Activated CD8-positive, alpha-beta T cell treated with anti-CD3 and anti-CD28 coated beads for 36 hours (primary cell): ENCODE measurements around the gene SRPX2. TPM values are rescaled to one million over a fixed set of nuclear protein-coding genes. Genes with fewer than 3 reads are reported as not detected.

Source experiments
- ATAC-seq: fragments of 200-7000 bp; cut with Tn5 transposase; one replicate; pipeline ENCODE4 v1.10.0; 2021; ENCODE audit warnings: mild to moderate bottlenecking, moderate library complexity
- CTCF ChIA-PET: fragments of 350-600 bp; sonication (Branson Sonifier 250); formaldehyde crosslinking; loops from one replicate; lab custom pipeline; 2021; ENCODE audit warnings: antibody characterized with exemption; lab: Charles Lee
- POLR2A ChIA-PET: fragments of 350-600 bp; sonication (Branson Sonifier 250); formaldehyde crosslinking; loops from one replicate; lab custom pipeline; 2021; ENCODE audit warnings: antibody characterized with exemption; lab: Charles Lee
- DNase-seq: peaks from one replicate; pipeline ENCODE4 v3.0.0-alpha.2; 2020
- H3K27ac Mint-ChIP-seq: one replicate; pipeline ENCODE4 v1.8.0; 2021; ENCODE audit warnings: mild to moderate bottlenecking, mixed read lengths
- H3K27me3 Mint-ChIP-seq: one replicate; pipeline ENCODE4 v1.8.0; 2021; ENCODE audit warnings: mixed read lengths
- H3K36me3 Mint-ChIP-seq: one replicate; pipeline ENCODE4 v1.8.0; 2021; ENCODE audit warnings: low read depth, mixed read lengths
- H3K4me1 Mint-ChIP-seq: one replicate; pipeline ENCODE4 v1.8.0; 2021; ENCODE audit warnings: low read depth, mixed read lengths
- H3K4me3 Mint-ChIP-seq: one replicate; pipeline ENCODE4 v1.8.0; 2021; ENCODE audit warnings: mild to moderate bottlenecking, moderate library complexity, mixed read lengths
- H3K9me3 Mint-ChIP-seq: one replicate; pipeline ENCODE4 v1.8.0; 2021; ENCODE audit warnings: mixed read lengths
- intact Hi-C: fragments of 100-400 bp; cut with micrococcal nuclease; formaldehyde crosslinking; loops from one replicate; pipeline ENCODE4 v1.10.0; 2022
- total RNA-seq, 2 experiments: library from RNA; stranded (reverse); gene quantifications; one replicate each; pipeline ENCODE4 v1.2.3, GENCODE V29; 2021
- TF ChIP-seq, protein P1 (sequence below): fragments of 200-600 bp; IDR thresholded peaks from one replicate; pipeline ENCODE4 v1.8.0; 2022; ENCODE audit warnings: antibody characterized with exemption, mild to moderate bottlenecking

SRPX2 gene
- total RNA-seq, 2 experiments from 2014 or later, result not detected

GRCh38 chrX:100704581-100705203 lies 60.7 kb downstream of the SRPX2 start:
- POLR2A ChIA-PET, result no interaction called here
- Mint-ChIP-seq H3K9me3 (no peaks in the 10 kb centered on the region), H3K27me3 (peaks cover 22% of the 10 kb centered on the region), H3K36me3 (no peaks in the 10 kb centered on the region), H3K27ac (no peak overlapping the region), H3K4me1 (no peaks in the 10 kb centered on the region), H3K4me3 (no peak overlapping the region)
- ATAC-seq, result no peak
- CTCF ChIA-PET, result no interaction called here
- DNase-seq, result no peak
- TF ChIP-seq, protein P1, sequence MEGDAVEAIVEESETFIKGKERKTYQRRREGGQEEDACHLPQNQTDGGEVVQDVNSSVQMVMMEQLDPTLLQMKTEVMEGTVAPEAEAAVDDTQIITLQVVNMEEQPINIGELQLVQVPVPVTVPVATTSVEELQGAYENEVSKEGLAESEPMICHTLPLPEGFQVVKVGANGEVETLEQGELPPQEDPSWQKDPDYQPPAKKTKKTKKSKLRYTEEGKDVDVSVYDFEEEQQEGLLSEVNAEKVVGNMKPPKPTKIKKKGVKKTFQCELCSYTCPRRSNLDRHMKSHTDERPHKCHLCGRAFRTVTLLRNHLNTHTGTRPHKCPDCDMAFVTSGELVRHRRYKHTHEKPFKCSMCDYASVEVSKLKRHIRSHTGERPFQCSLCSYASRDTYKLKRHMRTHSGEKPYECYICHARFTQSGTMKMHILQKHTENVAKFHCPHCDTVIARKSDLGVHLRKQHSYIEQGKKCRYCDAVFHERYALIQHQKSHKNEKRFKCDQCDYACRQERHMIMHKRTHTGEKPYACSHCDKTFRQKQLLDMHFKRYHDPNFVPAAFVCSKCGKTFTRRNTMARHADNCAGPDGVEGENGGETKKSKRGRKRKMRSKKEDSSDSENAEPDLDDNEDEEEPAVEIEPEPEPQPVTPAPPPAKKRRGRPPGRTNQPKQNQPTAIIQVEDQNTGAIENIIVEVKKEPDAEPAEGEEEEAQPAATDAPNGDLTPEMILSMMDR, result no peak
- intact Hi-C loops, result no loop called here

GRCh38 chrX:100710816-100711215 lies 66.8 kb downstream of the SRPX2 start:
- no peaks in the 10 kb centered on the region for H3K4me1 Mint-ChIP-seq
- TF ChIP-seq, protein P1, result no peak
- H3K9me3 Mint-ChIP-seq, result no peaks in the 10 kb centered on the region
- H3K27me3 Mint-ChIP-seq, result peaks cover 14% of the 10 kb centered on the region
- no peak for ATAC-seq
- H3K36me3 Mint-ChIP-seq, result no peaks in the 10 kb centered on the region
- H3K4me3 Mint-ChIP-seq, result no peak overlapping the region
- ChIA-PET CTCF (interaction anchor here (1.3 kb wide), 1 partner anchor 20 kb away, joined by 3 read pairs; no protein-coding TSS in a partner anchor), POLR2A (no interaction called here)
- DNase-seq, result no peak
- no peak overlapping the region for H3K27ac Mint-ChIP-seq
- intact Hi-C loops, result no loop called here

DNA sequence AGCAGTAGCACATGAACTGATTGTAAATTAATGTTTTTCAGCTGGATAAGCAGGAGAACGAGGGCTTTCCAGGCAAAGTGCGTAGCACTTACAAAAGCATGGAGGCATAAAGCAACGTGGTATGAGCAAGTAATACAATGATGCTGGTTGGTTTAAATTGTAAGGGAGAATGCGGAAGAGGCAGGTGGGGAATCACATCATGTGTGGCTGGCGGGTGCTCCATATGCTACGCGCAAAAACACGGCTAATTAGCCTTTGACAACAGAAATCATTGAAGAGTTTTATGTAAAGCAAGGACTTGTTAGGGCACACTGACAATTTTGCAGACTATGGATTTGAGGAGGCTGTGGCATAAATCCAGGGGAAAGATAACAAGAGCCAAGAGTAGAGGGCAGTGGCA lies 73.4 kb downstream of the SRPX2 start:
- no peak overlapping the region for H3K4me3 Mint-ChIP-seq
- ChIA-PET POLR2A (no interaction called here), CTCF (no interaction called here)
- TF ChIP-seq, protein P1, result no peak
- H3K27ac Mint-ChIP-seq, result no peak overlapping the region
- no peaks in the 10 kb centered on the region for H3K27me3 Mint-ChIP-seq
- ATAC-seq (no peak), DNase-seq (no peak)
- intact Hi-C loops, result no loop called here
- no peaks in the 10 kb centered on the region for H3K36me3 Mint-ChIP-seq
- no peaks in the 10 kb centered on the region for H3K9me3 Mint-ChIP-seq
- H3K4me1 Mint-ChIP-seq, result no peaks in the 10 kb centered on the region

GRCh38 chrX:100719139-100719538 lies 75.1 kb downstream of the SRPX2 start:
- ChIA-PET POLR2A (no interaction called here), CTCF (interaction anchor here (1.6 kb wide), 1 partner anchor 34 kb away, joined by 4 read pairs; no protein-coding TSS in a partner anchor)
- TF ChIP-seq, protein P1, result no peak
- DNase-seq, result no peak
- no peak overlapping the region for H3K4me3 Mint-ChIP-seq
- intact Hi-C loops, result no loop called here
- H3K27ac Mint-ChIP-seq, result no peak overlapping the region
- H3K9me3 Mint-ChIP-seq, result no peaks in the 10 kb centered on the region
- H3K4me1 Mint-ChIP-seq, result no peaks in the 10 kb centered on the region
- no peaks in the 10 kb centered on the region for H3K27me3 Mint-ChIP-seq
- ATAC-seq, result no peak
- no peaks in the 10 kb centered on the region for H3K36me3 Mint-ChIP-seq

DNA sequence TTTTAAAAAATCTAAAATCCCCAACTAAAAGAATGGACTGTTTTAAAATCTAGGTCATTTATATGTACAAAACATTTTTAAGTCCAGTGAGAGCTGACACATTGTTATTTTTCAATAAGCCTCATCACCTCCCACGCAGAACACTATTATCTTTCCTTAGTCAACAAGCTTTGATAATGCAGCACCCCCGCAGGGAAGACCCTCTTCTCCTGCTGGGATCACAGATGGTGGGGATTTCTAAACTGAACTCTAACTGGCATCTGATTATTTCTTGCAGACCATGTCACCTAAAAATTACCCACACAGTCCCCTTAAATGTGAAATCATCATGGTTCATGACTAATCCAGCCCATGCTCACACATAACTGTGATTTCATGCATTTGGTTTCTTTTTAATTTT lies 76.3 kb downstream of the SRPX2 start:
- DNase-seq, result no peak
- ATAC-seq, result no peak
- H3K27me3 Mint-ChIP-seq, result no peaks in the 10 kb centered on the region
- H3K36me3 Mint-ChIP-seq, result no peaks in the 10 kb centered on the region
- CTCF ChIA-PET, result interaction anchor here (1.6 kb wide), 1 partner anchor 35 kb away, joined by 4 read pairs; no protein-coding TSS in a partner anchor
- intact Hi-C loops, result no loop called here
- no peaks in the 10 kb centered on the region for H3K9me3 Mint-ChIP-seq
- POLR2A ChIA-PET, result no interaction called here
- H3K4me1 Mint-ChIP-seq, result no peaks in the 10 kb centered on the region
- no peak overlapping the region for H3K27ac Mint-ChIP-seq
- TF ChIP-seq, protein P1, result no peak
- H3K4me3 Mint-ChIP-seq, result no peak overlapping the region
